Neural cell (in vitro differentiated cells): ENCODE results near the gene PARM1. TPM values are rescaled to one million over a fixed set of nuclear protein-coding genes. Genes with fewer than 3 reads are reported as not detected.

Experiments used
- H2AFZ ChIP-seq: fragments of 200-600, 300-800 bp; sonication (generic), shearing (Covaris generic); 2 replicates; pipeline ENCODE4 v1.6.0; 2014; ENCODE audit warnings: low read depth, mild to moderate bottlenecking, antibody characterized with exemption, low read length, moderate library complexity
- H3F3A ChIP-seq: fragments of 200-600 bp; shearing (Covaris generic); 2 replicates; pipeline ENCODE4 v1.6.1; 2016; ENCODE audit warnings: mild to moderate bottlenecking, moderate library complexity, mixed read lengths, antibody characterized with exemption, low read length; ENCODE audit not compliant: insufficient read depth, poor library complexity, severe bottlenecking
- H3K27ac ChIP-seq: fragments of 200-600, 300-800 bp; sonication (generic), shearing (Covaris generic); 2 replicates; pipeline ENCODE4 v1.5.1; 2014; ENCODE audit warnings: mild to moderate bottlenecking, low read length, moderate library complexity
- H3K27me3 ChIP-seq: fragments of 300-800, 200-600 bp; sonication (generic), shearing (Covaris generic); 2 replicates; pipeline ENCODE4 v1.6.0; 2014; ENCODE audit warnings: mild to moderate bottlenecking, low read depth, low read length, moderate library complexity; ENCODE audit not compliant: insufficient read depth
- H3K36me3 ChIP-seq: fragments of 300-800, 200-600 bp; sonication (generic), shearing (Covaris generic); 2 replicates; pipeline ENCODE4 v1.5.1; 2014; ENCODE audit warnings: mild to moderate bottlenecking, antibody characterized with exemption, low read length, moderate library complexity; ENCODE audit not compliant: insufficient read depth
- H3K4me2 ChIP-seq: fragments of 300-800, 200-600 bp; sonication (generic), shearing (Covaris generic); 2 replicates; pipeline ENCODE4 v1.6.0; 2014; ENCODE audit warnings: mild to moderate bottlenecking, low read length
- H3K4me3 ChIP-seq: fragments of 300-800, 200-600 bp; sonication (generic), shearing (Covaris generic); 2 replicates; pipeline ENCODE4 v1.5.1; 2014; ENCODE audit warnings: mild to moderate bottlenecking, low read length, moderate library complexity
- H3K79me2 ChIP-seq: fragments of 200-600 bp; shearing (Covaris generic); replicated peaks from 2 replicates; pipeline ENCODE4 v1.6.0; 2014; ENCODE audit warnings: mild to moderate bottlenecking, low read length, moderate library complexity; ENCODE audit not compliant: insufficient read depth
- H3K9ac ChIP-seq: fragments of 300-800, 200-600 bp; sonication (generic), shearing (Covaris generic); 2 replicates; pipeline ENCODE4 v1.6.1; 2016; ENCODE audit warnings: mild to moderate bottlenecking, low read length, mixed read lengths
- H3K9me2 ChIP-seq: fragments of 200-600 bp; shearing (Covaris generic); 2 replicates; pipeline ENCODE4 v1.6.1; 2016; ENCODE audit warnings: mild to moderate bottlenecking, low read length, mixed read lengths; ENCODE audit not compliant: insufficient read depth
- H3K9me3 ChIP-seq: fragments of 200-600, 300-800 bp; sonication (generic), shearing (Covaris generic); 2 replicates; pipeline ENCODE4 v1.6.1; 2016; ENCODE audit warnings: mild to moderate bottlenecking, mixed run types, low read length, moderate library complexity, mixed read lengths
- H4K20me1 ChIP-seq: fragments of 200-600 bp; shearing (Covaris generic); 2 replicates; pipeline ENCODE4 v1.6.1; 2016; ENCODE audit warnings: mild to moderate bottlenecking, mixed run types; ENCODE audit not compliant: insufficient read depth
- EP300 ChIP-seq: fragments of 450-650 bp; conservative IDR thresholded peaks from 2 replicates; pipeline ENCODE4 v1.6.1; 2014; ENCODE audit warnings: antibody characterized with exemption, mild to moderate bottlenecking, moderate library complexity; ENCODE audit not compliant: poor library complexity, severe bottlenecking
- EZH2 ChIP-seq: fragments of 200-600, 300-800 bp; shearing (Covaris generic), sonication (generic); IDR thresholded peaks from 2 replicates; pipeline ENCODE4 v1.6.1; 2014; ENCODE audit warnings: antibody characterized with exemption, low read length, borderline replicate concordance, mild to moderate bottlenecking; ENCODE audit not compliant: insufficient read depth, poor library complexity, severe bottlenecking
- MXI1 ChIP-seq: fragments of 450-650 bp; conservative IDR thresholded peaks from 2 replicates; pipeline ENCODE4 v1.6.1; 2014; ENCODE audit warnings: antibody characterized with exemption, mild to moderate bottlenecking; ENCODE audit not compliant: poor library complexity, severe bottlenecking
- POLR2AphosphoS5 ChIP-seq: IDR thresholded peaks from 2 replicates; pipeline ENCODE4 v1.6.1; 2012
- RAD21 ChIP-seq: fragments of 450-650 bp; conservative IDR thresholded peaks from 2 replicates; pipeline ENCODE4 v1.6.1; 2014; ENCODE audit warnings: antibody characterized with exemption, mild to moderate bottlenecking, moderate library complexity
- SMC3 ChIP-seq: fragments of 450-650 bp; conservative IDR thresholded peaks from 2 replicates; pipeline ENCODE4 v1.6.1; 2014; ENCODE audit warnings: antibody characterized with exemption, mild to moderate bottlenecking, moderate library complexity; ENCODE audit not compliant: poor library complexity
- TAF1 ChIP-seq: IDR thresholded peaks from 2 replicates; pipeline ENCODE4 v1.6.1; 2012; ENCODE audit warnings: low read depth
- polyA plus RNA-seq: library from polyadenylated mRNA; depleted of rRNA; stranded (reverse); fragments of >200 nt; gene quantifications from 2 replicates; pipeline ENCODE4 v1.2.3, GENCODE V29; 2014
- TF ChIP-seq, protein P1 (sequence below): fragments of 450-650 bp; IDR thresholded peaks from 2 replicates; pipeline ENCODE4 v1.5.1; 2014; ENCODE audit warnings: antibody characterized with exemption, mild to moderate bottlenecking, moderate library complexity; ENCODE audit not compliant: poor library complexity, severe bottlenecking
- TF ChIP-seq, protein P2 (sequence below): IDR thresholded peaks from 2 replicates; pipeline ENCODE4 v1.6.1; 2012; ENCODE audit warnings: borderline replicate concordance

PARM1 gene
- polyA plus RNA-seq, 1 donor from 2014 or later = 1.3 TPM

- Histone ChIP-seq H2AFZ (no peak overlapping the region), H3K79me2 (no peaks in the 10 kb centered on the region), H3K9me2 (no peaks in the 10 kb centered on the region), H3K4me3 (no peak overlapping the region), H3F3A (no peaks in the 10 kb centered on the region), H3K36me3 (no peaks in the 10 kb centered on the region), H4K20me1 (no peaks in the 10 kb centered on the region), H3K4me2 (no peak overlapping the region), H3K9ac (no peak overlapping the region), H3K27me3 (no peaks in the 10 kb centered on the region), H3K9me3 (no peaks in the 10 kb centered on the region), H3K27ac (no peak overlapping the region)
- TF ChIP-seq POLR2AphosphoS5 (no peak), MXI1 (no peak), RAD21 (no peak), TAF1 (no peak), SMC3 (no peak)
- TF ChIP-seq, protein P1, sequence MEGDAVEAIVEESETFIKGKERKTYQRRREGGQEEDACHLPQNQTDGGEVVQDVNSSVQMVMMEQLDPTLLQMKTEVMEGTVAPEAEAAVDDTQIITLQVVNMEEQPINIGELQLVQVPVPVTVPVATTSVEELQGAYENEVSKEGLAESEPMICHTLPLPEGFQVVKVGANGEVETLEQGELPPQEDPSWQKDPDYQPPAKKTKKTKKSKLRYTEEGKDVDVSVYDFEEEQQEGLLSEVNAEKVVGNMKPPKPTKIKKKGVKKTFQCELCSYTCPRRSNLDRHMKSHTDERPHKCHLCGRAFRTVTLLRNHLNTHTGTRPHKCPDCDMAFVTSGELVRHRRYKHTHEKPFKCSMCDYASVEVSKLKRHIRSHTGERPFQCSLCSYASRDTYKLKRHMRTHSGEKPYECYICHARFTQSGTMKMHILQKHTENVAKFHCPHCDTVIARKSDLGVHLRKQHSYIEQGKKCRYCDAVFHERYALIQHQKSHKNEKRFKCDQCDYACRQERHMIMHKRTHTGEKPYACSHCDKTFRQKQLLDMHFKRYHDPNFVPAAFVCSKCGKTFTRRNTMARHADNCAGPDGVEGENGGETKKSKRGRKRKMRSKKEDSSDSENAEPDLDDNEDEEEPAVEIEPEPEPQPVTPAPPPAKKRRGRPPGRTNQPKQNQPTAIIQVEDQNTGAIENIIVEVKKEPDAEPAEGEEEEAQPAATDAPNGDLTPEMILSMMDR = no peak
Observed at GRCh38 chr4:74926007-74926406, 6.9 kb upstream of the PARM1 start.

- H3K9me2 ChIP-seq = no peaks in the 10 kb centered on the region
- H3K4me2 ChIP-seq = no peak overlapping the region
- no peak overlapping the region for H3K4me3 ChIP-seq
- no peaks in the 10 kb centered on the region for H3K9me3 ChIP-seq
- H3K27ac ChIP-seq = no peak overlapping the region
- H3K9ac ChIP-seq = no peak overlapping the region
- H3F3A ChIP-seq = no peaks in the 10 kb centered on the region
- H2AFZ ChIP-seq = no peak overlapping the region
- peaks cover 19% of the 10 kb centered on the region for H3K27me3 ChIP-seq
- H4K20me1 ChIP-seq = no peaks in the 10 kb centered on the region
- H3K79me2 ChIP-seq = no peaks in the 10 kb centered on the region
- TF ChIP-seq MXI1 (no peak), EZH2 (no peak), SMC3 (no peak), TAF1 (no peak), RAD21 (no peak), EP300 (no peak), POLR2AphosphoS5 (no peak)
- TF ChIP-seq, protein P1 = no peak
- TF ChIP-seq, protein P2, sequence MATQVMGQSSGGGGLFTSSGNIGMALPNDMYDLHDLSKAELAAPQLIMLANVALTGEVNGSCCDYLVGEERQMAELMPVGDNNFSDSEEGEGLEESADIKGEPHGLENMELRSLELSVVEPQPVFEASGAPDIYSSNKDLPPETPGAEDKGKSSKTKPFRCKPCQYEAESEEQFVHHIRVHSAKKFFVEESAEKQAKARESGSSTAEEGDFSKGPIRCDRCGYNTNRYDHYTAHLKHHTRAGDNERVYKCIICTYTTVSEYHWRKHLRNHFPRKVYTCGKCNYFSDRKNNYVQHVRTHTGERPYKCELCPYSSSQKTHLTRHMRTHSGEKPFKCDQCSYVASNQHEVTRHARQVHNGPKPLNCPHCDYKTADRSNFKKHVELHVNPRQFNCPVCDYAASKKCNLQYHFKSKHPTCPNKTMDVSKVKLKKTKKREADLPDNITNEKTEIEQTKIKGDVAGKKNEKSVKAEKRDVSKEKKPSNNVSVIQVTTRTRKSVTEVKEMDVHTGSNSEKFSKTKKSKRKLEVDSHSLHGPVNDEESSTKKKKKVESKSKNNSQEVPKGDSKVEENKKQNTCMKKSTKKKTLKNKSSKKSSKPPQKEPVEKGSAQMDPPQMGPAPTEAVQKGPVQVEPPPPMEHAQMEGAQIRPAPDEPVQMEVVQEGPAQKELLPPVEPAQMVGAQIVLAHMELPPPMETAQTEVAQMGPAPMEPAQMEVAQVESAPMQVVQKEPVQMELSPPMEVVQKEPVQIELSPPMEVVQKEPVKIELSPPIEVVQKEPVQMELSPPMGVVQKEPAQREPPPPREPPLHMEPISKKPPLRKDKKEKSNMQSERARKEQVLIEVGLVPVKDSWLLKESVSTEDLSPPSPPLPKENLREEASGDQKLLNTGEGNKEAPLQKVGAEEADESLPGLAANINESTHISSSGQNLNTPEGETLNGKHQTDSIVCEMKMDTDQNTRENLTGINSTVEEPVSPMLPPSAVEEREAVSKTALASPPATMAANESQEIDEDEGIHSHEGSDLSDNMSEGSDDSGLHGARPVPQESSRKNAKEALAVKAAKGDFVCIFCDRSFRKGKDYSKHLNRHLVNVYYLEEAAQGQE = no peak
- no peaks in the 10 kb centered on the region for H3K36me3 ChIP-seq
Observed at GRCh38 chr4:74930162-74930561, 2.8 kb upstream of the PARM1 start.
